NOMO-1 treated with DMSO at 0.1 percent for 48 hours (cell line): ENCODE data around the gene SSNA1.

Source experiments
- DNase-seq: peaks from one replicate; lab custom pipeline; 2025; ENCODE audit not compliant: unreplicated experiment; lab: John Stamatoyannopoulos, UW

Gene SSNA1

DNA sequence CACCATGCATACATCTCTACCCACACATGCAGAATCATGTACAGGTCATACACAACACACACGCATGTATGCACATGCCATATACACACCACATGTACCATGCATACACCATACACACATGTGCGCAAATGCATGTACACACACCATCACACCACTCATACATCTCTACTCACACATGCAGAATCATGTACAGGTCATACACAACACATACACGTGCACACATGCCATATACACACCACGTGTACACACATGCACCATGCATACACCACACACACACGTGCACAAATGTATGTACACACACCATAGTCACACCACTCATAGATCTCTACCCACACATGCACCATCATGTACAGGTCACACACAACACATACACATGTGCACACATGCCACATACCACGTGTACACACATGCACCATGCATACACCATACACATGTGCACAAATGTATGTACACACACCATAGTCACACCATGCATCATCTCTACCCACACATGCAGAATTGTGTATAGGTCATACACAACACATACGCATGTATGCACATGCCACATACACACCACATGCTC, 35.6 kb upstream of the SSNA1 start:
- no peak for DNase-seq

DNA sequence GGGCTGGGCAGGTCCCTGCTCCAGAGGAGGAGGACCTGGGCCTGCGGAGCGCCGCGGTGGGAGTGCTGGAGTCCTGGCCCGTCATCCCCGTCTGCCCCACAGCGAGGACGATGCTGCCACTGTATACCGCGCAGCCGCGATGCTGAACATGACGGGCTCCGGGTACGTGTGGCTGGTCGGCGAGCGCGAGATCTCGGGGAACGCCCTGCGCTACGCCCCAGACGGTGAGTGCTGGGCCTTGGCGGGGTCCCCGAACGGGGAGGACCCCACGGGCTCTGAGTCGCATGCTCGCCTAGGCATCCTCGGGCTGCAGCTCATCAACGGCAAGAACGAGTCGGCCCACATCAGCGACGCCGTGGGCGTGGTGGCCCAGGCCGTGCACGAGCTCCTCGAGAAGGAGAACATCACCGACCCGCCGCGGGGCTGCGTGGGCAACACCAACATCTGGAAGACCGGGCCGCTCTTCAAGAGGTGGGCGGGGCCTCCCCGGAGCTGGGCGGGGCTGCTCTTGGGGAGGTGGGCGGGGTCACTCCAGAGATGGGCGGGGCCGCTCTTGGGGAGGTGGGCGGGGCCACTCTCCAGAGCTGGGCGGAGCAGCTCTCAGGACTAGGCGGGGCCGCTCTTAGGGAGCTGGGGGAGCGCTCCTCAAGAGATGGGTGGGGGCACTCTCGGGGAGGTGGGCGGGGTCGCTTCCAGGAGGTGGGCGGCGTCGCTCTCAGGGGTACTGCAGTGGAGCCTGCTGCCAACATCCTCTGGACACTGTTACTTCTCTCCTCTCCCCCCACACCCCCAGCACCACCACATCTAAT, 31.7 kb upstream of the SSNA1 start:
- no peak for DNase-seq

DNA sequence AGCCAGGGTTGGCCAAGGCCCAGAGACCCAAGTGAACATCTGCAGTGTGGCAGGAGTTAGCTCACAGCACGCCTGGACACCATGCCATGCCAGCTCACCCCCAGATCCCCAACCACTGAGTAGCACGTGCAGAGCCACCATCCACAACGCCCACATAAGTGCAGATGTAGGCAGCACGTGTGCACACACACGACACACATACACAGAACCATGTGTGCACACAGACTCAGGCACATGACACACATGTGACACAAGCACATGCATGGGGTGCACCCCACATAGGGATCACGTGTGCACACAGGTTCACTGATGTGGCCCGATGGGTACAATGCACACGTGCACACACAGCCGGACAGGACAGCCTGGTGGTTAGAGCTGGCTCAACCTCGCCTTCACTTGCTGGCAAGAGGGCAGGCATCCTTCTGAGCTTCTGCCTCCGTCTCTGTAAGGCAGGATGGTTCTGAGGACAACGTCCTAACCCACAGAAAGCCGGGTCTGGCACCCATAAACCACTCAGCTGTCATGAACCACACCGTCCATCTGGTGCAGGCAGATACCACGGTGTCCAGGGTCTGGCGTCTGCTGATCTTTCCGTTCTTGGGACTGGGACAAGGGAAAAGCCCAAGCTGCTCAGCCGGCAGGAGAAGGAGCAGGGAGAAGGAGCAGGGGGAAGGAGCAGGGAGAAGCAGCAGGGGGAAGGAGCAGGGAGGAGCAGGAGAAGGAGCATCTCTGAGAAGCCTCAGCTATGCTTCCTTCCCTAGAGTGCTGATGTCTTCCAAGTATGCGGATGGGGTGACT, 30.7 kb upstream of the SSNA1 start:
- DNase-seq = no peak

DNA sequence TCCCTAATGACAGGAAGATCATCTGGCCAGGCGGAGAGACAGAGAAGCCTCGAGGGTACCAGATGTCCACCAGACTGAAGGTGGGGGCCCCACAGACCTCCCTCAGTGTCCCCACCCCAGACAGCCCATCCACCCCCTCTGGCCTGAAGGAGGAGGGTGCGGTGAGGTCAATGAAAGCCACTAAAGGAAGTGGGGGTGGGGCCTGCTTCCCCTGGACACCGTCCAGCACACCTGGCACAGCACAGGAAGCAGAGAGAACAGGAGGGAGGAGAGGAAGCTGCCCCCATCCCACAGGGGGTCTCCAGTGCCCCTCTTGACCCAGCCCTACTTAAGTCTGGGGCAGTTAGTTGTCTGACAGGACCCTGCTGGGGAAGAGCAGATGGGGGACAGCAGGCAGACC, 29.9 kb upstream of the SSNA1 start:
- DNase-seq = no peak

DNA sequence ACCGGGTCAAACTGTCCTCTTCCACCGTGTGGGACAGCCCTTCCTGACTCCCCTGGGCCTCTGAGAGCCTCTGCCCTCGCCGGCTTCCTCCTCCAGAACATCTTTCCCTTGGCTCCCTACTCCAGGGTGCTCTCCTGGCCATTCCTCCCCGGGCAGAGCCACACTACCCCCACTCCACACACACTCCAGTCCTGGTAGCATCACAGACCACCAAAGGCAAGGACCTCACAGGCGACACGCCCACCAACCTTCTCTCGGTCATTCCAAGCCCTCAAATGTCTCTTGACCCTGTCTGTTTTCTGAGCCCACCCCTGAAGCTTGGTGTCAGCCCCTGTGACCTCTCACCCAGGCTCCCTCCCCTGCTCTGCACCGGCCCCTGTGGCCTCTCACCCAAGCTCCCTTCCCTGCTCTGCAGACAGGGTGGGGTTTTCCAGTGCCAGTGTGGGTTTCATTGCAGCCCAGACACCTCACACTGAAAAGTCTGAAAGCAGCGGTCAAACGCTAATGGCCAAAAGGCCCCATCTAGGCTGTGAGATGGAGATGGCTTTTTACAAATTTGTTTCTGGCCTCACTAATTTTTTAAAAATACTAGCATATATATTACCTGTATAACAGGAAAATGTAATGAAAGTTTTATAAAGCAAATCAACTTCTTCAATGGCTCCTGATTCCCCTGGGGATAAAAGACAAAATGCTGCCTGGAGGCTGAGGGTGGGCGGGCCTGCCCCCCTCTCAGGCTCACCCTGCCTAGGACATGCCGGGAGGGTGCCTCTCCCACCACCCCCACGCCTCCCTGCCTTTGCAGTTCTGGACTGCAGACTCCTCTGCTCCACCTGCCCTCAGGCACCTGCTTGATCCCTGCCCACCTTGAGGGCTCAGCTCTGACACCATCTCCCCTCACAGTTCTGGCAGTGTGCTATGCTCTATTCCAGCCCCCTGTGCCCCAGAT, 29.1 kb upstream of the SSNA1 start:
- no peak for DNase-seq

DNA sequence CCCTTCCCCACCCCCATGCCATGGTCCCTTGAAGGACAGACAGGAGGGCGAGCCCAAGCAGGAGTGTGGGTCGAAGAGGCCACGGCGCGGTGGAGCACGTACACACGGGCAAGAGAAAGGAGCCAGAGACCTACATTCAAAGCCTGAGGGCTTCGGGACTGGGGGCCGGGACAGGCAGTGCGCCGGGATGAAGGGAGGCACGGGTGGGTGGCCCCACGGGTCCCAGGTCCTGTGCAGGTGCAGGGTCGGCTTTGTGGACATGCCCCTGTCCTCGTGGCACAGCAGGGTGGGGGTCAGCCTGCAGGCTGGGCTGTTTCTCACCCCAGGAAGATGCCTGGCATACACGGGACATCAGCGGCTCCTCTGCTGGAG, 28.4 kb upstream of the SSNA1 start:
- no peak for DNase-seq

DNA sequence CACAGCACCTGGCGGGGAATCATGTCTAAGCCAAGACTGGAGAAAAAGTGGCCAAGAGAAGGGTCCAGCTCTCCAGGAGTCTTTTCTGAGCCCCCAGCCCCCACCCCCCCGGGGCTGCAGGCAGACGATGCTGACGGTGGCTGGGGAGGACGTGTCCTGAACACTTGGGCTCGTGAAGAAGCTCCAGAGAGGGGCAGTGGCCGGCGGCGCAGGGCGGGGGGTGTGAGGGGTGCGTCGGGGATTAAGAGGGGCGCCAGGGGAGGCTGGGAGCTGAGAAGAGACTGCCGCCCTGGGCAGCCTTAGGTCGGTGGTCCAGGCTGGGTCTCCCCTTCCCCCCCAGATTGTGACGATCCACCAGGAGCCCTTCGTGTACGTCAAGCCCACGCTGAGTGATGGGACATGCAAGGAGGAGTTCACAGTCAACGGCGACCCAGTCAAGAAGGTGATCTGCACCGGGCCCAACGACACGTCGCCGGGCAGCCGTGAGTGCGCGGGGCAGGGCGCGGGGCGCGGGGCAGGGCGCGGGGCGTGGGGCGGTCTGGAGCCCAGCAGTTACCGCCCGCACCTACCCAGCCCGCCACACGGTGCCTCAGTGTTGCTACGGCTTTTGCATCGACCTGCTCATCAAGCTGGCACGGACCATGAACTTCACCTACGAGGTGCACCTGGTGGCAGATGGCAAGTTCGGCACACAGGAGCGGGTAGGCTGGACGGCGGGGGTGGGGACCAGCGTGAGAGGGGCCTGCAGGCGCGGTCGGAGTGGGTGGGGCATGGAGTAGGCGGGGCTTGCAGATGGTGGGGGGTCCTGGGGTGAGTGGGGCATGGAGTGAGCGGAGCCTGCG, 27.5 kb upstream of the SSNA1 start:
- no peak for DNase-seq

DNA sequence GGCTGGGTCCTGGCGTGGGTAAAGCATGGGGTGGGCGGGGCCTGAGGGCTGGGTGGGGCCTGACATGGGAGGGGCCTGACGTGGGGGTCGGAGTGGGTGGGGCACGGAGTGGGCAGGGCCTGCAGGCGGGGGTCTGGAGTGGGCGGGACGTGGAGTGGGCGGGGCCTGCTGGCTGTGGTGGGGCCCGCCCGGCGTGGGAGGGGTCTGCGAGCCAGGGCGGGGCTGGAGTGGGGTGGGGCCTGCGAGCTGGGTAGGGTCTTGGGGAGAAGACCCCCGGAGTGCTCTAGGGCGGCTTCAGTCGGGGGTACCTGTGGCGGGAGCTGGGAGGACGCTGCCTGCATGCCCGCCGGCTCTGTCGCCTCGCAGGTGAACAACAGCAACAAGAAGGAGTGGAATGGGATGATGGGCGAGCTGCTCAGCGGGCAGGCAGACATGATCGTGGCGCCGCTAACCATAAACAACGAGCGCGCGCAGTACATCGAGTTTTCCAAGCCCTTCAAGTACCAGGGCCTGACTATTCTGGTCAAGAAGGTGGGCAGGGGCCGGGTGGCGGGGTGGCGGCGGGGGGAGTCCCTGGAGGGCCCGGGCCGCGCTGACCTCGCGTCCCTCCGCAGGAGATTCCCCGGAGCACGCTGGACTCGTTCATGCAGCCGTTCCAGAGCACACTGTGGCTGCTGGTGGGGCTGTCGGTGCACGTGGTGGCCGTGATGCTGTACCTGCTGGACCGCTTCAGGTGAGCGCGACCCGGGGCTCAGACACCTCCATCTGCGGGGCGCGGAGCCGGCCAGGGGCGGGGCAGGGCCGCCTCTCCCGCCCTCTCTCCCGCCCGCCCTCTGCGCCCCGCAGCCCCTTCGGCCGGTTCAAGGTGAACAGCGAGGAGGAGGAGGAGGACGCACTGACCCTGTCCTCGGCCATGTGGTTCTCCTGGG, 26.7 kb upstream of the SSNA1 start:
- DNase-seq = no peak

DNA sequence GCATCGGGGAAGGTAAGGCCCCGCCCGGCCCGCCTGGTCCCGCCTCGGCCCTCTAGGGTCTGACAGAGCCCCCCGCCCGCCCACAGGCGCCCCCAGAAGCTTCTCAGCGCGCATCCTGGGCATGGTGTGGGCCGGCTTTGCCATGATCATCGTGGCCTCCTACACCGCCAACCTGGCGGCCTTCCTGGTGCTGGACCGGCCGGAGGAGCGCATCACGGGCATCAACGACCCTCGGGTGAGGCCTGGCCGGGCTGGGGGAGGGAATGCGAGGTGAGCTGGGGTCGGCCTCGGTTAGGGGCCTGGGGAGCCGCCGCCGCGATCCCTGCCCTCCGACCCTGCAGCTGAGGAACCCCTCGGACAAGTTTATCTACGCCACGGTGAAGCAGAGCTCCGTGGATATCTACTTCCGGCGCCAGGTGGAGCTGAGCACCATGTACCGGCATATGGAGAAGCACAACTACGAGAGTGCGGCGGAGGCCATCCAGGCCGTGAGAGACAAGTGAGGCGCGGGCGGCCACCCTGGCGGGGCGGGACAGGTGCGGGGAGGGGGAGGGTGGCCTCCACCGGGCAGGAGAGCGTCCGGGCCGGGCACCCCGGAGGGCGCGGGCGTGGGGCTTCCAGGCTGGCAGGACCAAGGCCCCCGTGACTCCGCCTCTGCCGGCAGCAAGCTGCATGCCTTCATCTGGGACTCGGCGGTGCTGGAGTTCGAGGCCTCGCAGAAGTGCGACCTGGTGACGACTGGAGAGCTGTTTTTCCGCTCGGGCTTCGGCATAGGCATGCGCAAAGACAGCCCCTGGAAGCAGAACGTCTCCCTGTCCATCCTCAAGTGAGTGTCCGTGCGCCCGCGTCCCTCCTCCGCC, 25.7 kb upstream of the SSNA1 start:
- DNase-seq = no peak

DNA sequence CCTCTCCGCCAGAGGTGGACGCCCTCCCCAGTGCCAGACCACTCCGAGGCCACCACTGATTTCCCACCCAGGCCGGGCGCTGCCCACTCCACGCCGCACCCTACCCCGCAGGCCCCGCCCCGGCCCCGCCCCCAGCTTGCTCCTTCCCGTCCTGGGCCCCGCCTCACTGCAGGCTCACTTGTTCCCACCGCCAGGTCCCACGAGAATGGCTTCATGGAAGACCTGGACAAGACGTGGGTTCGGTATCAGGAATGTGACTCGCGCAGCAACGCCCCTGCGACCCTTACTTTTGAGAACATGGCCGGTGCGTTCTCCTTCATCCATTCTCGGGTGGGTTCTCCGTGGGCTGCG, 25.1 kb upstream of the SSNA1 start:
- no peak for DNase-seq

DNA sequence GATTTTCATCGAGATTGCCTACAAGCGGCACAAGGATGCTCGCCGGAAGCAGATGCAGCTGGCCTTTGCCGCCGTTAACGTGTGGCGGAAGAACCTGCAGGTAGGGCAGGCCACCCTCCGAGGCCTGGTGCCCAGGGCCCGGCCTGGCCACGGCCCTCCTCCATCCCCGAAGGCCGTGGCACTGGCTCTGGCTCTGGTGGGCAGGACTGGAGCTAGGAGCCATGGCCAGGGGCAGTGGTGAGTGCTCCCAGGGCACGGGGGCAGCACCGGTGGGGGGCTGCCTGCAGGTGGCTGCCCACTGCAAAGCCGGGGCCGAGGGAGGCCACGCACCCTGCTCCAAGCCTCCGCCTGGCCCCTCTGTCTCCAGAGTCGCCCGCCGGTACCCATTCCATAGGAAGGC, 24.7 kb upstream of the SSNA1 start:
- no peak for DNase-seq

DNA sequence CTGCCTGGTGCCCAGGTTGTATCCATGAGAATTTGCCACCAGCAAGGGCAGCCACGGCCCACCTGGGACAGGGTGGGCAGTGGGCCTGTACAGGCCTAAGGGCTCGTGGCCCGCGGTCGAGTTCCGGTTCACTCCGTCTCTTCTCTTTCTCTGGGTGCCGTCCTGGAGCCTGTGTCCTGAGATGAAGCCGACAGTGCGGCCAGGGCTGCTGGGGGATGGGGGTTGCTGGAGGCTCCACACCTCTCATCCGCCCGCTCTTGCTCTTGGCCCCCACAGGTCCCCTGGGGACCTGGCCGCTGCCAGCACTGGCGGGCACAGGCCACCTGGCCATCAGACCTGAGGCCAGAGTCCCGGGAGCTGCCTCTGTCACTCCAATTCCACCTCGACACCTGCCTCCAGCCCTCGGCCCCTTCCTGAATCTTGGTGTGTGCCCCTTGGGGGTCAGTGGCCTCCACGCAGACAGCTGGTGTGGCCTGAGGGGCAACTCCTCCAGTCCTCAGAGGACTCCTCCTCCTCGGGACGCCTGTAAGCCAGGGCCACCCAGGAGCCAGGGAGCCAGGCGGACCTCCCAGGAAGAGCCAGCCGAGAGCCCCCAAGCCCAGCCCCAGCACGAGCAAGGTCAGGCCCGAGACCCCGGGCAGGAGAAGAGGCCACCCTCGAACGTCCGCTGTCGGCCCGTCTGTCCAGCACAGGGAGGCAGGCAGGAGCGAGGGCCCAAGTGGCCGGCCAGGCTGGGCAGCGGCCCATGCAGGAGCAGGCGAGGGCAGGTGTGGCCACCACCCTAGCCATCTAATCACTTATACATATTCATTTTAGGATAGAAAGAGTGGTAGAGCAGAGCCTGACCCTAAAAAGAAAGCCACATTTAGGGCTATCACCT, 23.9 kb upstream of the SSNA1 start:
- DNase-seq = no peak

DNA sequence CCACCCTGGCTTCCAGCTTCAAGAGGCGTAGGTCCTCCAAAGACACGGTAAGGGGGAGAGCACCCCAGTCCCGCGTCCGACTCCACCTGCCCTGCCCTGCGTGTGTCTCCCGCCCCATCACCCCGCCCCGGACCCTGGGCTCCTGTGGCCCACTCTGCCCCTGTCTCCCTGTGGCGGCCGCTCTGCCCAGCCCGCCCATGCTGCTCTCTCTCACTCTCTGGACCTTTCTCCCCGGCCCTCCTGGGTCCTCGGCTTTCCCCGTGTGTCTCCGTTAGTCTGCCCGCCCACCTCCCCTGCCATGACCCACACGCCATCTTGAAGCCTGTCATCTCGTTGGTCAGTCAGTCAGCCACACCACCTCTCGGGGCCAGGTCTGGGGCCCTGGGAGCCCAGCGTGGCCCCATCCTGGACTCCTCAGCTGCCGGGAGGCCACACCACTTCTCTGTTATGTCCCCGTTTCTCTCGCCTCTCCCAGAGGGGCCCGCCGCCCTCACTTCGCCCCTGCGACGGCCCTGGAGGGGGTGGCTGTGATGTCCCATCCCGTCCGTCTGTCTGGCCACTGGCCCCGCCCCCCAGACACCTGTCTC, 23.1 kb upstream of the SSNA1 start:
- DNase-seq = no peak

DNA sequence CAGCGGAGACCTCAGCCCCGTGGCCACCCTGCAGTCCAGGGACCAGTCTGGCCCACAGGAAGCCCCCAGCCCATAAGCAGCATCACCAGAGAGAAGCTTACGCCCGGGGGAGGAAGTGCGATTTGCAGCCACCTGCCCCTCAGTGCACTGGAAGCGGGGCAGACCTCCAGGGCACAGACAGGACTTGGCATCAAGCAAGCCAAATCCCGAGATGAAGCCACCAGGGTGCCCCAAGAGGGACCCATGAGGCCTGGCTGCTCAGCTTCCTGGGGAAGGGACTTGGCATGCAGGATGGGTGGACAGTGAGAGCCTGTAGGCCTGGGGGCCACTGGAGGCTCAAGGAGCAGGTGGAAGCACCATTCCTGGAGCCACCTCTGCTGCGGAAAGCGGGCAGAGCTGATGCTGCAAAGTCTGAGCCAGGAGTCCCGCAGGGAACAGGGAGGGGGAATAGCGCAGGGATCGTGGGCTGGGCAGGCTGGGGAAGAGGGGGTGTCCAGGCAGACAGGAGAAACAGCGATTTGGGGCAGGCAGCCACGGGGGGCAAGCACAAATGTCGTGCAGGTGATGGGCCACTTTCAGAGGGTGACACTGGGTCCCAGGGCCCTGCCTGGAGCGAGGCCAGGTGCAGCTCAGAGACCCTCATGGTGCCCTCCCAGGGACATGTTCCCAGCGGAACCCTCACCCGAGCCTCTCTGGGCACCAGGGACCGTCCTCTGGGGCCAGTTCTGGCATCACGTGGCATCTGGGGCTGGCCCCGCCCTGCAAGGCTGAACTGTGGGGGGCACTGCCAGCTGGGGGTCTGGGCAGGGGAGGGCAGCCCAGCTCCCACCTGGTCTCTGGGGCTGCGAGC, 21.9 kb upstream of the SSNA1 start:
- DNase-seq = no peak

DNA sequence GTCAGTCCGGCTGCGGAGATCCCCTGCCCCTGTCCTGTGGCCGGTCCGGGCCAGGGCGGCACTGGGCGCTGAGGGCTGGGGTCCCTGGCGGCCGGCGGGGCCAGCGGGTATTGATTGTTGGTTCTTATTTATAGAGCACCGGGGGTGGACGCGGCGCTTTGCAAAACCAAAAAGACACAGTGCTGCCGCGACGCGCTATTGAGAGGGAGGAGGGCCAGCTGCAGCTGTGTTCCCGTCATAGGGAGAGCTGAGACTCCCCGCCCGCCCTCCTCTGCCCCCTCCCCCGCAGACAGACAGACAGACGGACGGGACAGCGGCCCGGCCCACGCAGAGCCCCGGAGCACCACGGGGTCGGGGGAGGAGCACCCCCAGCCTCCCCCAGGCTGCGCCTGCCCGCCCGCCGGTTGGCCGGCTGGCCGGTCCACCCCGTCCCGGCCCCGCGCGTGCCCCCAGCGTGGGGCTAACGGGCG, 21.2 kb upstream of the SSNA1 start:
- DNase-seq = no peak
